IMR-90 (cell line): ENCODE results near the gene FGGY. TPM values are rescaled to one million over a fixed set of nuclear protein-coding genes. Genes with fewer than 3 reads are reported as not detected.

ENCODE experiments used
- ATAC-seq: fragments of 200-7000 bp; cut with Tn5 transposase; 2 replicates; pipeline ENCODE4 v1.9.1; 2020; ENCODE audit warnings: low read depth, mild to moderate bottlenecking, moderate library complexity
- BruUV-seq: library from RNA; stranded (reverse); fragments of 400-500 nt; replicated peaks from 2 replicates; lab custom pipeline; 2021; lab: Mats Ljungman, UMichigan
- CTCF ChIA-PET: fragments of 300-600 bp; formaldehyde crosslinking; extraction: SDS; loops from one replicate; lab custom pipeline; 2021; ENCODE audit warnings: antibody characterized with exemption; lab: Yijun Ruan, JAX
- POLR2A ChIA-PET: fragments of 300-600 bp; sonication (Branson Sonifier 250); formaldehyde crosslinking; loops from one replicate; lab custom pipeline; 2022; ENCODE audit warnings: antibody characterized with exemption; ENCODE audit not compliant: unreplicated experiment; lab: Charles Lee
- DNase-seq: peaks from one replicate; pipeline ENCODE4 v3.0.0; 2013
- H2AFZ ChIP-seq: replicated peaks from 2 replicates; pipeline ENCODE3; 2013; ENCODE audit warnings: low read length, mild to moderate bottlenecking; ENCODE audit not compliant: poor library complexity
- H2AK5ac ChIP-seq: 2 replicates; pipeline ENCODE4 v1.6.1; 2013; ENCODE audit warnings: low read depth, low read length, inconsistent platforms
- H2AK9ac ChIP-seq: replicated peaks from 2 replicates; pipeline ENCODE3; 2013; ENCODE audit warnings: mild to moderate bottlenecking, low read depth, low read length, moderate library complexity; ENCODE audit not compliant: poor library complexity
- H2BK120ac ChIP-seq: 2 replicates; pipeline ENCODE4 v1.6.1; 2013; ENCODE audit warnings: low read depth, low read length, inconsistent platforms
- H2BK15ac ChIP-seq: 3 replicates; pipeline ENCODE4 v1.6.1; 2013; ENCODE audit warnings: low read depth, low read length, inconsistent platforms
- H2BK20ac ChIP-seq: 2 replicates; pipeline ENCODE4 v1.6.1; 2013; ENCODE audit warnings: low read depth, mild to moderate bottlenecking, inconsistent platforms, low read length, moderate library complexity
- H2BK5ac ChIP-seq: 2 replicates; pipeline ENCODE4 v1.6.1; 2013; ENCODE audit warnings: mild to moderate bottlenecking, low read depth, low read length, inconsistent platforms; ENCODE audit not compliant: poor library complexity, severe bottlenecking
- H3K14ac ChIP-seq: replicated peaks from 2 replicates; pipeline ENCODE4 v1.6.1; 2013; ENCODE audit warnings: low read depth, low read length, inconsistent platforms
- H3K18ac ChIP-seq: 2 replicates; pipeline ENCODE4 v1.6.1; 2013; ENCODE audit warnings: low read depth, low read length, control low read depth
- H3K23ac ChIP-seq: 2 replicates; pipeline ENCODE4 v1.6.1; 2013; ENCODE audit warnings: low read depth, low read length, inconsistent platforms
- H3K27ac ChIP-seq: 2 replicates; pipeline ENCODE4 v1.5.1; 2013; ENCODE audit warnings: mild to moderate bottlenecking, control low read depth, low read length; ENCODE audit not compliant: insufficient read depth
- H3K27me3 ChIP-seq: 2 replicates; pipeline ENCODE4 v1.6.1; 2013; ENCODE audit warnings: low read length; ENCODE audit not compliant: control insufficient read depth, insufficient read depth
- H3K36me3 ChIP-seq: 2 replicates; pipeline ENCODE4 v1.6.1; 2013; ENCODE audit warnings: low read length, mixed read lengths; ENCODE audit not compliant: control insufficient read depth, insufficient read depth
- H3K4ac ChIP-seq: 2 replicates; pipeline ENCODE4 v1.6.1; 2013; ENCODE audit warnings: low read depth, low read length, inconsistent platforms
- H3K4me1 ChIP-seq: 2 replicates; pipeline ENCODE4 v1.6.1; 2013; ENCODE audit warnings: low read length, mixed read lengths; ENCODE audit not compliant: control insufficient read depth, insufficient read depth
- H3K4me2 ChIP-seq: 2 replicates; pipeline ENCODE4 v1.6.1; 2013; ENCODE audit warnings: low read depth, mild to moderate bottlenecking, control low read depth, low read length, moderate library complexity
- H3K4me3 ChIP-seq: 2 replicates; pipeline ENCODE4 v1.5.1; 2013; ENCODE audit warnings: low read depth, mild to moderate bottlenecking, control low read depth, low read length, moderate library complexity; ENCODE audit not compliant: insufficient read depth
- H3K56ac ChIP-seq: 2 replicates; pipeline ENCODE4 v1.6.1; 2013; ENCODE audit warnings: low read length, inconsistent platforms; ENCODE audit not compliant: insufficient read depth; ENCODE audit errors: extremely low read depth
- H3K79me1 ChIP-seq, 2 experiments: 2 replicates each; pipeline ENCODE4 v1.6.1; 2013; ENCODE audit warnings: low read length in 2 of 2, inconsistent platforms in 1 of 2, low read depth in 1 of 2
- H3K9ac ChIP-seq: 2 replicates; pipeline ENCODE4 v1.6.1; 2013; ENCODE audit warnings: low read depth, low read length, control low read depth
- H3K9me1 ChIP-seq: 2 replicates; pipeline ENCODE4 v1.6.1; 2013; ENCODE audit warnings: low read length, inconsistent platforms; ENCODE audit not compliant: insufficient read depth
- H3K9me3 ChIP-seq: 2 replicates; pipeline ENCODE4 v1.6.1; 2013; ENCODE audit warnings: low read length; ENCODE audit not compliant: control insufficient read depth, insufficient read depth
- H4K20me1 ChIP-seq: 2 replicates; pipeline ENCODE4 v1.6.1; 2013; ENCODE audit warnings: low read length, inconsistent platforms; ENCODE audit not compliant: insufficient read depth
- H4K5ac ChIP-seq: 2 replicates; pipeline ENCODE4 v1.6.1; 2013; ENCODE audit warnings: mild to moderate bottlenecking, low read depth, low read length, control low read depth
- H4K8ac ChIP-seq, 2 experiments: 2 replicates each; pipeline ENCODE4 v1.6.1; 2013; ENCODE audit warnings: low read depth in 2 of 2, low read length in 2 of 2, control low read depth in 1 of 2, inconsistent platforms in 1 of 2
- H4K91ac ChIP-seq: 2 replicates; pipeline ENCODE4 v1.6.1; 2013; ENCODE audit warnings: low read depth, low read length, inconsistent platforms; ENCODE audit not compliant: insufficient read depth
- BHLHE40 ChIP-seq: fragments of 150-350 bp; IDR thresholded peaks from 2 replicates; pipeline ENCODE4 v1.6.1; 2016; ENCODE audit warnings: mild to moderate bottlenecking, low read depth, low read length
- CEBPB ChIP-seq: IDR thresholded peaks from 2 replicates; pipeline ENCODE4 v1.6.1; 2012; ENCODE audit warnings: low read depth, low read length, improper control_type of control experiment
- CTCF ChIP-seq: conservative IDR thresholded peaks from 2 replicates; pipeline ENCODE4 v1.5.1; 2012; ENCODE audit warnings: mild to moderate bottlenecking, low read depth, low read length, improper control_type of control experiment
- ELK1 ChIP-seq: fragments of 150-350 bp; IDR thresholded peaks from 2 replicates; pipeline ENCODE4 v1.6.1; 2016; ENCODE audit warnings: low read depth, mild to moderate bottlenecking, low read length, moderate library complexity, borderline replicate concordance
- FOS ChIP-seq: fragments of 150-350 bp; IDR thresholded peaks from 2 replicates; pipeline ENCODE4 v1.6.1; 2016; ENCODE audit warnings: low read depth, low read length
- MAFK ChIP-seq: IDR thresholded peaks from 2 replicates; pipeline ENCODE4 v1.6.1; 2012; ENCODE audit warnings: low read depth, low read length, improper control_type of control experiment
- MAZ ChIP-seq: IDR thresholded peaks from 2 replicates; pipeline ENCODE4 v1.6.1; 2012; ENCODE audit warnings: low read depth, mild to moderate bottlenecking, low read length, improper control_type of control experiment, moderate library complexity, borderline replicate concordance
- MXI1 ChIP-seq: IDR thresholded peaks from 2 replicates; pipeline ENCODE4 v1.6.1; 2012; ENCODE audit warnings: low read depth, mild to moderate bottlenecking, low read length, moderate library complexity, borderline replicate concordance
- NFE2L2 ChIP-seq: fragments of 150-350 bp; IDR thresholded peaks from 2 replicates; pipeline ENCODE4 v1.6.1; 2016; ENCODE audit warnings: low read depth, mild to moderate bottlenecking, low read length
- POLR2A ChIP-seq: IDR thresholded peaks from 2 replicates; pipeline ENCODE4 v1.6.1; 2012; ENCODE audit warnings: mild to moderate bottlenecking, low read depth, low read length
- RAD21 ChIP-seq: IDR thresholded peaks from 2 replicates; pipeline ENCODE4 v1.6.1; 2012; ENCODE audit warnings: low read length, improper control_type of control experiment
- RCOR1 ChIP-seq: IDR thresholded peaks from 2 replicates; pipeline ENCODE4 v1.6.1; 2012; ENCODE audit warnings: mild to moderate bottlenecking, low read length, improper control_type of control experiment; ENCODE audit not compliant: insufficient replicate concordance
- RFX5 ChIP-seq: IDR thresholded peaks from 2 replicates; pipeline ENCODE4 v1.8.0; 2012; ENCODE audit warnings: low read depth, mild to moderate bottlenecking, low read length, moderate library complexity
- SMC3 ChIP-seq: fragments of 150-350 bp; IDR thresholded peaks from 2 replicates; pipeline ENCODE4 v1.6.1; 2016; ENCODE audit warnings: low read depth, mild to moderate bottlenecking, antibody characterized with exemption, low read length, moderate library complexity
- USF2 ChIP-seq: fragments of 150-350 bp; IDR thresholded peaks from 2 replicates; pipeline ENCODE4 v1.6.1; 2017; ENCODE audit warnings: mild to moderate bottlenecking, antibody characterized with exemption, low read length, low read depth
- WGBS, 2 experiments: methylation state at CpG; one replicate each; pipeline versions ENCODE4 v1.1.5 to v1.1.7; 2013; ENCODE audit warnings: missing lambda C conversion rate in 2 of 2; ENCODE audit not compliant: insufficient read length in 1 of 2; ENCODE audit errors: extremely low coverage in 2 of 2; 5-methylcytosine and 5-hydroxymethylcytosine counted together
- dilution Hi-C: fragments of 300-500 bp; cut with HindIII; formaldehyde crosslinking; loops from one replicate; pipeline ENCODE4 v1.14.3; 2018; ENCODE audit warnings: low sequenced_read_pairs; ENCODE audit not compliant: unreplicated experiment
- in situ Hi-C: fragments of 300-500 bp; cut with MboI; formaldehyde crosslinking; loops from 3 replicates; pipeline ENCODE4 v1.14.3; 2019; ENCODE audit warnings: low sequenced_read_pairs, inconsistent platforms, mixed read lengths
- intact Hi-C: fragments of 100-400 bp; cut with micrococcal nuclease; formaldehyde crosslinking; loops from 2 replicates; pipeline ENCODE4 v1.10.0; 2022
- polyA plus RNA-seq, 3 experiments: library from polyadenylated mRNA; depleted of rRNA; stranded (reverse); fragments of >200 nt; gene quantifications; 2 replicates each; pipeline ENCODE4 v1.2.3, GENCODE V29; 2012; ENCODE audit warnings: low replicate concordance in 1 of 3
- total RNA-seq: library from RNA; depleted of rRNA; stranded (reverse); fragments of >200 nt; gene quantifications from 2 replicates; pipeline ENCODE4 v1.2.3, GENCODE V29; 2012

The FGGY gene
- total and polyA plus RNA-seq, 2 of the 4 experiments (the other 2 are of a cell fraction): 5.6 to 14.0 TPM

GRCh38 chr1:59295618-59296017 is 1.3 kb upstream of the FGGY start:
- no peak overlapping the region; the same call in 1 of the 2 replicates for H3K9ac ChIP-seq
- 0 out of 2 replicates have a peak overlapping the region, but pooled peaks have one; percentile 47 for H2BK20ac ChIP-seq
- peak overlapping the region; percentile 86; the same call in 1 of the 2 replicates for H3K23ac ChIP-seq
- peak overlapping the region; percentile 93; the same call in 1 of the 2 replicates for H3K14ac ChIP-seq
- no peaks in the 10 kb centered on the region for H3K36me3 ChIP-seq
- peak overlapping the region; percentile 56 for H2BK5ac ChIP-seq
- BruUV-seq: no TSS peak
- WGBS, 2 experiments: no CpG with 5 or more reads among the region's 4 CpGs
- no peaks in the 10 kb centered on the region for H4K20me1 ChIP-seq
- CTCF ChIA-PET: no interaction called here
- H4K5ac ChIP-seq: peak overlapping the region; percentile 25; the same call in 1 of the 2 replicates
- no peak overlapping the region for H3K27ac ChIP-seq
- H3K56ac ChIP-seq: peak overlapping the region; percentile 67; the same call in 1 of the 2 replicates
- peaks cover 6 to 14% of the 10 kb centered on the region in 2 experiments; a peak in 2 of 4 replicates for H3K79me1 ChIP-seq
- POLR2A ChIA-PET: no interaction called here
- H2BK15ac ChIP-seq: no peak overlapping the region
- 0 out of 2 replicates have a peak overlapping the region, but pooled peaks have one; percentile 6 for H2AK5ac ChIP-seq
- in situ Hi-C loops (loop anchor here (25.0 kb wide), 1 partner anchor 508 kb away; the partner anchor contains the start of gene JUN), dilution Hi-C loops (no loop called here), intact Hi-C loops (loop anchor here (1.0 to 10.0 kb wide), 6 partner anchors 145 to 652 kb away; no protein-coding TSS in a partner anchor)
- H4K8ac ChIP-seq: peak overlapping the region; percentile 7 to 89; a peak in 1 of 4 replicates
- DNase-seq (no peak), ATAC-seq (no peak)
- peak overlapping the region; percentile 4 for H2AFZ ChIP-seq
- H3K4me2 ChIP-seq: peak overlapping the region; percentile 68
- peaks cover 5% of the 10 kb centered on the region; the same call in 1 of the 2 replicates for H3K9me1 ChIP-seq
- H3K27me3 ChIP-seq: no peaks in the 10 kb centered on the region
- peak overlapping the region; percentile 86; the same call in 1 of the 2 replicates for H2BK120ac ChIP-seq
- no peak overlapping the region for H2AK9ac ChIP-seq
- H3K18ac ChIP-seq: no peak overlapping the region
- no peak overlapping the region for H4K91ac ChIP-seq
- peak overlapping the region; percentile 74; the same call in 1 of the 2 replicates for H3K4me3 ChIP-seq
- no peaks in the 10 kb centered on the region for H3K9me3 ChIP-seq
- peaks cover 6% of the 10 kb centered on the region for H3K4me1 ChIP-seq
- peak overlapping the region; percentile 14; the same call in 1 of the 2 replicates for H3K4ac ChIP-seq
- TF ChIP-seq SMC3 (no peak), RFX5 (no peak), FOS (no peak), CEBPB (no peak), BHLHE40 (no peak), MXI1 (no peak), USF2 (no peak), RAD21 (no peak), NFE2L2 (no peak), ELK1 (no peak), MAFK (no peak), RCOR1 (no peak), CTCF (no peak), MAZ (no peak), POLR2A (no peak)
